Smooth muscle cell (in vitro differentiated cells): ENCODE results near the gene KIF22. TPM values are rescaled to one million over a fixed set of nuclear protein-coding genes. Genes with fewer than 3 reads are reported as not detected.
"Not testable (repeated sequence)": the region's sequence is repeated elsewhere in the genome, so short reads cannot be mapped to it uniquely, and the experiment has no call there.

Source experiments
- DNase-seq: peaks from one replicate; lab custom pipeline; 2025; ENCODE audit not compliant: unreplicated experiment; lab: John Stamatoyannopoulos, UW
- H2AFZ ChIP-seq: fragments of 200-600 bp; sonication (generic); 2 replicates; pipeline ENCODE4 v1.6.0; 2016; ENCODE audit warnings: antibody characterized with exemption, low read depth, mild to moderate bottlenecking
- H3F3A ChIP-seq: fragments of 200-600 bp; sonication (generic); 2 replicates; pipeline ENCODE4 v1.6.0; 2017; ENCODE audit warnings: antibody characterized with exemption, low read depth
- H3K27ac ChIP-seq: fragments of 200-600 bp; sonication (generic); 2 replicates; pipeline ENCODE4 v1.5.1; 2016; ENCODE audit warnings: low read depth, mild to moderate bottlenecking
- H3K27me3 ChIP-seq: fragments of 200-600 bp; sonication (generic); 2 replicates; pipeline ENCODE4 v1.6.1; 2016; ENCODE audit warnings: low read depth, mild to moderate bottlenecking
- H3K36me3 ChIP-seq: fragments of 200-600 bp; sonication (generic); 2 replicates; pipeline ENCODE4 v1.5.1; 2016; ENCODE audit warnings: low read depth
- H3K4me1 ChIP-seq: fragments of 200-600 bp; sonication (generic); 2 replicates; pipeline ENCODE4 v1.5.1; 2016; ENCODE audit warnings: low read depth
- H3K4me2 ChIP-seq: fragments of 200-600 bp; sonication (generic); 2 replicates; pipeline ENCODE4 v1.6.0; 2016; ENCODE audit warnings: mild to moderate bottlenecking
- H3K4me3 ChIP-seq: fragments of 200-600 bp; sonication (generic); 2 replicates; pipeline ENCODE4 v1.5.1; 2016; ENCODE audit warnings: mild to moderate bottlenecking
- H3K79me2 ChIP-seq: fragments of 200-600 bp; sonication (generic); 2 replicates; pipeline ENCODE4 v1.6.0; 2016; ENCODE audit warnings: low read depth, mild to moderate bottlenecking
- H3K9ac ChIP-seq: fragments of 200-600 bp; sonication (generic); 2 replicates; pipeline ENCODE4 v1.6.0; 2016; ENCODE audit warnings: low read depth
- H3K9me3 ChIP-seq: fragments of 200-600 bp; sonication (generic); replicated peaks from 2 replicates; pipeline ENCODE4 v1.5.1; 2016; ENCODE audit warnings: low read depth
- H4K20me1 ChIP-seq: fragments of 200-600 bp; sonication (generic); 2 replicates; pipeline ENCODE4 v1.6.0; 2016; ENCODE audit warnings: low read depth
- CTCF ChIP-seq: fragments of 200-600 bp; sonication (generic); IDR thresholded peaks from 2 replicates; pipeline ENCODE4 v1.5.1; 2017; ENCODE audit warnings: borderline replicate concordance, mild to moderate bottlenecking, antibody characterized with exemption; ENCODE audit not compliant: insufficient read depth, poor library complexity, severe bottlenecking
- WGBS: methylation state at CpG from one replicate; pipeline ENCODE4 v1.1.7; 2016; ENCODE audit warnings: low lambda C conversion rate; 5-methylcytosine and 5-hydroxymethylcytosine counted together
- polyA plus RNA-seq: library from polyadenylated mRNA; unstranded; fragments of >200 nt; fragmentation: Nextera tagmentation; extraction: Ambion mirVana; gene quantifications from 2 replicates; pipeline ENCODE4 v1.2.1, GENCODE V29; 2016
- total RNA-seq: library from RNA; depleted of rRNA; stranded (reverse); fragments of >200 nt; gene quantifications from 2 replicates; pipeline ENCODE4 v1.2.3, GENCODE V29; 2014

Gene KIF22
- total and polyA plus RNA-seq, 2 experiments from 2014 or later: 16.0 to 33.5 TPM

- WGBS: 77% methylated on average over 9 of the region's 9 CpGs
- no peak overlapping the region for H3K4me2 ChIP-seq
- no peaks in the 10 kb centered on the region for H3K9me3 ChIP-seq
- H3K27me3 ChIP-seq: no peaks in the 10 kb centered on the region
- H3K4me3 ChIP-seq: no peak overlapping the region
- no peaks in the 10 kb centered on the region for H3F3A ChIP-seq
- no peak overlapping the region for H2AFZ ChIP-seq
- no peak overlapping the region for H3K9ac ChIP-seq
- no peak for TF ChIP-seq CTCF
- no peak for DNase-seq
- no peaks in the 10 kb centered on the region for H3K79me2 ChIP-seq
- H3K4me1 ChIP-seq: no peaks in the 10 kb centered on the region
- no peaks in the 10 kb centered on the region for H4K20me1 ChIP-seq
- H3K36me3 ChIP-seq: no peaks in the 10 kb centered on the region
- no peak overlapping the region for H3K27ac ChIP-seq
Measured at GRCh38 chr16:29760567-29761279, 29.8 kb upstream of the KIF22 start.

- H3K4me1 ChIP-seq, H3K36me3 ChIP-seq, DNase-seq, H3K27ac ChIP-seq, H3K4me3 ChIP-seq, H3K9ac ChIP-seq, H2AFZ ChIP-seq, H3K79me2 ChIP-seq, H4K20me1 ChIP-seq, H3K4me2 ChIP-seq, H3F3A ChIP-seq, H3K9me3 ChIP-seq, H3K27me3 ChIP-seq: not testable (repeated sequence)
- 92% methylated on average over 8 of the region's 8 CpGs for WGBS
Measured at GRCh38 chr16:29761280-29761651, 29.3 kb upstream of the KIF22 start.

GRCh38 chr16:29761882-29762281 is 28.7 kb upstream of the KIF22 start:
- no peak overlapping the region for H2AFZ ChIP-seq
- no peak for TF ChIP-seq CTCF
- 90% methylated on average over 6 of the region's 6 CpGs for WGBS
- no peaks in the 10 kb centered on the region for H3K4me1 ChIP-seq
- no peaks in the 10 kb centered on the region for H3K9me3 ChIP-seq
- no peaks in the 10 kb centered on the region for H3F3A ChIP-seq
- no peak for DNase-seq
- H3K9ac ChIP-seq: no peak overlapping the region
- no peak overlapping the region for H3K4me3 ChIP-seq
- H3K79me2 ChIP-seq: no peaks in the 10 kb centered on the region
- H3K27me3 ChIP-seq: no peaks in the 10 kb centered on the region
- H4K20me1 ChIP-seq: no peaks in the 10 kb centered on the region
- H3K36me3 ChIP-seq: no peaks in the 10 kb centered on the region
- no peak overlapping the region for H3K4me2 ChIP-seq
- H3K27ac ChIP-seq: no peak overlapping the region

GRCh38 chr16:29763326-29763725 is 27.2 kb upstream of the KIF22 start:
- Histone ChIP-seq H3K9ac (no peak overlapping the region), H3K27me3 (no peaks in the 10 kb centered on the region), H4K20me1 (no peaks in the 10 kb centered on the region), H3F3A (no peaks in the 10 kb centered on the region), H3K27ac (no peak overlapping the region), H3K4me2 (no peak overlapping the region), H3K36me3 (no peaks in the 10 kb centered on the region), H3K4me1 (no peaks in the 10 kb centered on the region), H3K79me2 (no peaks in the 10 kb centered on the region), H3K9me3 (no peaks in the 10 kb centered on the region), H3K4me3 (no peak overlapping the region), H2AFZ (no peak overlapping the region)
- WGBS: 83% methylated on average over 6 of the region's 6 CpGs
- DNase-seq: no peak
- TF ChIP-seq CTCF: no peak
